Endothelial cell of umbilical vein (primary cell): Measurements from ENCODE around the gene ENG. TPM values are rescaled to one million over a fixed set of nuclear protein-coding genes. Genes with fewer than 3 reads are reported as not detected.

Experiments used
- BruUV-seq: library from RNA; stranded (reverse); fragments of 400-500 nt; replicated peaks from 2 replicates; lab custom pipeline; 2021; lab: Mats Ljungman, UMichigan
- CTCF ChIA-PET: fragments of 300-600, 350-600 bp; sonication (Branson Sonifier 250); formaldehyde crosslinking; loops from one replicate; lab custom pipeline; 2021; ENCODE audit warnings: antibody characterized with exemption, inconsistent platforms; lab: Charles Lee
- POLR2A ChIA-PET: fragments of 300-600, 350-600 bp; sonication (Branson Sonifier 250); formaldehyde crosslinking; loops from one replicate; lab custom pipeline; 2021; ENCODE audit warnings: antibody characterized with exemption, inconsistent platforms; lab: Charles Lee
- DNase-seq: peaks from one replicate; pipeline ENCODE4 v3.0.0-alpha.2; 2011; ENCODE audit warnings: low read depth, low spot score
- FAIRE-seq: peaks from 2 replicates; lab custom pipeline; 2011; peaks lifted over from hg19 to GRCh38; lab: Jason Lieb, UNC
- H2AFZ ChIP-seq: 2 replicates; pipeline ENCODE4 v1.6.0; 2012; ENCODE audit warnings: low read depth, low read length, control low read depth, inconsistent platforms
- H3K27ac ChIP-seq: 2 replicates; pipeline ENCODE4 v1.5.1; 2011; ENCODE audit warnings: low read depth, mild to moderate bottlenecking, control low read depth, low read length, moderate library complexity; ENCODE audit not compliant: insufficient read depth
- H3K27me3 ChIP-seq, 2 experiments: 2 replicates each; pipeline versions ENCODE4 v1.6.0 to v1.6.1; 2011; ENCODE audit warnings: low read length in 2 of 2, mixed read lengths in 1 of 2; ENCODE audit not compliant: control insufficient read depth in 2 of 2, insufficient read depth in 2 of 2
- H3K36me3 ChIP-seq, 2 experiments: 2 replicates in 1 of 2; 3 replicates in 1 of 2; pipeline ENCODE4 v1.5.1; 2011; ENCODE audit warnings: low read length in 2 of 2, mild to moderate bottlenecking in 1 of 2, moderate library complexity in 1 of 2; ENCODE audit not compliant: control insufficient read depth in 2 of 2, insufficient read depth in 2 of 2; ENCODE audit errors: extremely low read depth in 1 of 2
- H3K4me1 ChIP-seq: 3 replicates; pipeline ENCODE4 v1.5.1; 2011; ENCODE audit warnings: mild to moderate bottlenecking, low read length; ENCODE audit not compliant: control insufficient read depth, insufficient read depth; ENCODE audit errors: extremely low read depth
- H3K4me2 ChIP-seq: 2 replicates; pipeline ENCODE4 v1.6.1; 2011; ENCODE audit warnings: low read length, control low read depth, mixed read lengths; ENCODE audit not compliant: insufficient read depth
- H3K4me3 ChIP-seq, 3 experiments: fragments of 200-600 bp in 1 of 3; sonication (generic), shearing (Covaris generic) in 1 of 3; replicated peaks in 1 of 3; 2 replicates each; pipeline ENCODE4 v1.5.1; 2011 to 2016; ENCODE audit warnings: control low read depth in 3 of 3, low read length in 3 of 3, mild to moderate bottlenecking in 2 of 3, inconsistent platforms in 1 of 3, low read depth in 1 of 3, moderate library complexity in 1 of 3; ENCODE audit not compliant: insufficient read depth in 1 of 3
- H3K79me2 ChIP-seq: 2 replicates; pipeline ENCODE4 v1.6.0; 2012; ENCODE audit warnings: low read length, inconsistent platforms; ENCODE audit not compliant: control insufficient read depth, insufficient read depth
- H3K9ac ChIP-seq: replicated peaks from 2 replicates; pipeline ENCODE3; 2011; ENCODE audit warnings: low read length, control low read depth; ENCODE audit not compliant: insufficient read depth; ENCODE audit errors: extremely low read depth
- H3K9me1 ChIP-seq: replicated peaks from 3 replicates; pipeline ENCODE4 v1.6.0; 2011; ENCODE audit warnings: mild to moderate bottlenecking, low read length; ENCODE audit not compliant: control insufficient read depth, insufficient read depth; ENCODE audit errors: extremely low read depth
- H3K9me3 ChIP-seq: replicated peaks from 2 replicates; pipeline ENCODE4 v1.5.1; 2012; ENCODE audit warnings: low read length, inconsistent platforms; ENCODE audit not compliant: control insufficient read depth, insufficient read depth
- H4K20me1 ChIP-seq: replicated peaks from 2 replicates; pipeline ENCODE3; 2011; ENCODE audit warnings: mild to moderate bottlenecking, low read length; ENCODE audit not compliant: control insufficient read depth, insufficient read depth; ENCODE audit errors: extremely low read depth
- CTCF ChIP-seq, 2 donors: IDR thresholded peaks; 1 replicate in 1 of 2; 2 replicates in 1 of 2; pipeline ENCODE4 v1.5.1; 2011; ENCODE audit warnings: low read length in 2 of 2, mild to moderate bottlenecking in 2 of 2, moderate library complexity in 2 of 2, control low read depth in 1 of 2, inconsistent platforms in 1 of 2, low read depth in 1 of 2; ENCODE audit not compliant: insufficient read depth in 1 of 2; ENCODE audit errors: extremely low read depth in 1 of 2
- EZH2 ChIP-seq: IDR thresholded peaks from 2 replicates; pipeline ENCODE4 v1.6.1; 2012; ENCODE audit warnings: borderline replicate concordance, low read depth, mild to moderate bottlenecking, moderate library complexity, low read length, inconsistent platforms; ENCODE audit not compliant: severe bottlenecking
- FOS ChIP-seq: IDR thresholded peaks from 2 replicates; pipeline ENCODE4 v1.6.1; 2011; ENCODE audit warnings: mild to moderate bottlenecking, low read length, moderate library complexity, borderline replicate concordance; ENCODE audit not compliant: insufficient read depth
- GATA2 ChIP-seq: IDR thresholded peaks from 2 replicates; pipeline ENCODE4 v1.7.0; 2011; ENCODE audit warnings: low read depth, mild to moderate bottlenecking, moderate library complexity, mixed read lengths, low read length; ENCODE audit not compliant: insufficient read length, insufficient read depth
- JUN ChIP-seq: IDR thresholded peaks from 2 replicates; pipeline ENCODE4 v1.6.1; 2011; ENCODE audit warnings: borderline replicate concordance, low read depth; ENCODE audit not compliant: insufficient read length, insufficient read depth
- MAX ChIP-seq: IDR thresholded peaks from 2 replicates; pipeline ENCODE4 v1.6.1; 2011; ENCODE audit not compliant: insufficient read depth, insufficient read length
- MYC ChIP-seq: IDR thresholded peaks from one replicate; pipeline ENCODE4 v1.6.1; 2011; ENCODE audit warnings: mild to moderate bottlenecking, low read depth, low read length
- POLR2A ChIP-seq: IDR thresholded peaks from 2 replicates; pipeline ENCODE4 v1.6.1; 2012; ENCODE audit warnings: low read depth, mild to moderate bottlenecking, control low read depth, low read length
- POLR2AphosphoS5 ChIP-seq: IDR thresholded peaks from 2 replicates; pipeline ENCODE4 v1.6.1; 2012; ENCODE audit warnings: low read depth, mild to moderate bottlenecking, control low read depth, low read length, moderate library complexity; ENCODE audit not compliant: insufficient read depth
- dilution Hi-C: fragments of 300-500 bp; cut with MboI; formaldehyde crosslinking; loops from one replicate; pipeline ENCODE4 v1.15.0; 2019; ENCODE audit warnings: low sequenced_read_pairs; ENCODE audit not compliant: extremely low pct_ligation_motif_present
- intact Hi-C: fragments of 100-400 bp; cut with micrococcal nuclease; formaldehyde crosslinking; loops from one replicate; pipeline ENCODE4 v1.10.0; 2022
- polyA plus RNA-seq, 4 experiments: library from polyadenylated mRNA; depleted of rRNA in 3 of 4; stranded (reverse) in 3 of 4; unstranded in 1 of 4; fragments of >200 nt; gene quantifications; 2 replicates each; pipeline versions ENCODE4 v1.2.1 to v1.2.3, GENCODE V29; 2011 to 2012; ENCODE audit warnings: missing spikeins in 1 of 4
- total RNA-seq: library from RNA; stranded (reverse); gene quantifications from 2 replicates; pipeline ENCODE4 v1.2.3, GENCODE V29; 2021

The ENG gene
- total and polyA plus RNA-seq, 2 donors (not counting 3 experiments of a cell fraction or from before 2014, with no cell fraction given) = 338 to 728 TPM

- peak overlapping the region; percentile 97 for H3K27ac ChIP-seq
- DNase-seq = peak; percentile 77
- no peaks in the 10 kb centered on the region for H3K9me1 ChIP-seq
- peaks cover 91% of the 10 kb centered on the region for H3K79me2 ChIP-seq
- no peak overlapping the region for H2AFZ ChIP-seq
- H3K36me3 ChIP-seq = peaks cover 29 to 31% of the 10 kb centered on the region in 2 experiments
- FAIRE-seq = peak; percentile 100
- H3K9ac ChIP-seq = peak overlapping the region; percentile 83
- dilution Hi-C loops = no loop called here
- H3K9me3 ChIP-seq = no peaks in the 10 kb centered on the region
- H3K4me2 ChIP-seq = peak overlapping the region; percentile 19
- no peaks in the 10 kb centered on the region for H3K27me3 ChIP-seq
- POLR2A ChIA-PET = interaction anchor here (0.6 to 1.2 kb wide), 3 partner anchors 10 to 36 kb away, joined by 4 to 8 read pairs (median 5); partner anchors contain the start of gene ENG
- no peaks in the 10 kb centered on the region for H4K20me1 ChIP-seq
- CTCF ChIA-PET = interaction anchor here (0.7 to 2.4 kb wide), 4 partner anchors 9 to 177 kb away, joined by 3 to 13 read pairs (median 5); partner anchors contain the start of gene ENG
- no peak for TF ChIP-seq MAX
- peak; percentile 83 for TF ChIP-seq FOS
- peak; percentile 97 for TF ChIP-seq POLR2AphosphoS5
- TF ChIP-seq POLR2A = peak; percentile 75
- no peak for TF ChIP-seq MYC
- no peak for TF ChIP-seq EZH2
- peak; percentile 60 for TF ChIP-seq GATA2
- peak; percentile 27 for TF ChIP-seq JUN
- TF ChIP-seq CTCF (IDR thresholded peaks at IDR 0.05; ENCODE audit: extremely low read depth in 1 of 2, insufficient read depth in 1 of 2, low read depth in 1 of 2, low read length in 2 of 2) = no peak
- no TSS peak for BruUV-seq
- H3K4me3 ChIP-seq = no peak overlapping the region
- intact Hi-C loops = loop anchor here (1.0 kb wide), 2 partner anchors 9 to 13 kb away; partner anchors contain the start of gene ENG
- H3K4me1 ChIP-seq = peaks cover 84% of the 10 kb centered on the region
These were observed 9.6 kb downstream of the ENG start for GRCh38 chr9:127844821-127845359.
